GM19035 (cell line): ENCODE data around the gene NYAP2.

Source experiments
- ATAC-seq: cut with Tn5 transposase; IDR thresholded peaks from one replicate; pipeline ENCODE4 v1.9.1; 2021; ENCODE audit not compliant: unreplicated experiment

The NYAP2 gene

DNA sequence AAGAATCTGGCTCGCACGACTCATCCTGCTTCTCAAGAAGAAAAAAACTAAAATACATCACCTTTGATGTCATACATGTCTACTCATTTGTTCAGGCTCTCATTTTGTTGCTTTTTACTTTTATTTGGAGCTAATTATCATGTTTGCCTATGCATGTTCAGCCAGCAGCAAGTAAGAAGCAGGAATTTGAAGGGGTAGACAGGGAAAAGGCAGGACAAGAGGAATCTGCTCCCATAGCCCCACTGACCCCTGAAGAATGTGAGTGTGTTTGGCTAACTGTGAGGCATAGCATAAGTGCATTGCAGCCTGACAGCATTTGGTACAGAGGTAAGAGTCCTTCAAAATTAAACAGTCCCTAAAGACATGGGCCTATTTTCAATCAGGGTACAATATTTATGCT lies 72.7 kb downstream of the NYAP2 start:
- no peak for ATAC-seq

DNA sequence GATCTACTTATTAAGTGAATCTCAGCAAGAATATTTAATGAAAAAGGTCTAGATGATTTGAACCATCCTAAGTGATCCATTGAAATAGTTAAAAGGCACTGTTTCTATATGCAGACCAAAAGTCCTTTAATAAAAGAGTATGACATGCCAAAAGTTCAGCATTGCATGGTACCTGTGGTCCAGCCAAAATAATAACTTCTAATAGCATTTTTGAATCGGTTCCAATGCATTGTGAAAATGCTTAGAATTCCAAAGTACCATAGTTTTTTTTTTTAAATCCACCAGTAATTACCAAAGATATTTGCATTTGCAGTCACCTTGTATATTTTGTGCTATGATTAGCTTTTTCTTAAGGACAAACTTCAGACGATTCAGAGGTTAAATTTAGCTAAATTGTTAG lies 79.9 kb downstream of the NYAP2 start:
- no peak for ATAC-seq

DNA sequence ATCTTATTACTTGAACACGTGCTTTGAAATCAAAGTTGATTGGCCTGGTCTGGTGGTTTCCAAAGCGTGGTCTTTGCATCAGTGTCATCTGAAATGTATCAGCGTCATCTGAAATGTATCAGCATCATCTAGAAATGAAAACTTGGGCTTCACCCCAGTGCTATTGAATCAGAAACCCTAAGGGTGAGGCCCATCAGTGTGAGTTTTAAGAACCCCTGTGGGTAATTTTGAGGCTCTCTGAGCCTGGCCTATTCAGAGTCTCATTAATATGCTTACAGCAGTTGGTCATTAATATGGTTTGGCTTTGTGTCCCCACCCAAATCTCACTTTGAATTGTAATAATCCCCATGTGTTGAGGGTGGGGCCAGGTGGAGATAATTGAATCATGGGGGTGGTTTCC lies 85.2 kb downstream of the NYAP2 start:
- ATAC-seq: no peak

DNA sequence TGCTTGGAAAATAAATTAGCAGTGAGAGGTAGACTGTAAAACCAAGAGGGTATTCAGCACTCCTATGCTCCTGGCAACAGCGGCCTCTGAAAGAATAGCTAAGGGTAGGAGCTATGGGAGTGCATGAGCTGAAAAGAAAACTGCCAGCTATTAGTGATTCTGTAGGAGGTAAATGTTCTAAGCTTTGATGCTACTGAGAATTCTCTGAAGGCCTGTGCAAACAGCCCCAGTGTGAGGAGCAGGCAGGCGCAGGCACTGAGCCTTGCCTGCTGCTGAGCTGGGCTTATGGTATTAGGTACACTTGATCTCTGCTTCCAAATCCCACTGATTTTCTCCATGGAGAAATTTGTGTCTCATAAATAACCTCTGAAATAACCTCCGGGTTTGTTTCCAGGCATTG lies 86.7 kb downstream of the NYAP2 start:
- no peak for ATAC-seq

DNA sequence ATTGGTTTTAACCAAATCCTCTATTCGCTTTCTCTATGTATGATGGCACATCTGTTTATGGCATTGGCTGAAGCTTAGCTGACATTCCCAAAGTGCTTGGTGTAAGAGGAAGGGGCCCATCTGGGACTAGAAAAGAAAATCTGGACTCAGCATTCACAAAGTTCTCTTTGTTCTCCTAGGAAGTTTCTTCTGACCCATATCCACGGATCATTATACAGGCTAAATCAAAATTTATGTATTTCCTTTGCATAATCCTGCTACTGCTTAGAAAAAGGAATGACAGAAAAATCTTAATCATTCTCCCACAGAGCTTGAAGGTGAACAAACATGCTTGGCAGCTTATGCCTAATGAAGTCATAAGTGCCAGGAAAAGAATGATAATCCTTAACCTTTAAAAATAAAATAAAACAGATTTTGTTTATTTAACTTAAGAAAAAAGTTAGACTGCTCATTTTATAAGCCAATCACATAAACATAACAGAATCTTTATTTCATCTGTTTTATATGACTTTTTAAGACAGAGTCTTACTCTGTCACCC lies 88.4 kb downstream of the NYAP2 start:
- no peak for ATAC-seq

DNA sequence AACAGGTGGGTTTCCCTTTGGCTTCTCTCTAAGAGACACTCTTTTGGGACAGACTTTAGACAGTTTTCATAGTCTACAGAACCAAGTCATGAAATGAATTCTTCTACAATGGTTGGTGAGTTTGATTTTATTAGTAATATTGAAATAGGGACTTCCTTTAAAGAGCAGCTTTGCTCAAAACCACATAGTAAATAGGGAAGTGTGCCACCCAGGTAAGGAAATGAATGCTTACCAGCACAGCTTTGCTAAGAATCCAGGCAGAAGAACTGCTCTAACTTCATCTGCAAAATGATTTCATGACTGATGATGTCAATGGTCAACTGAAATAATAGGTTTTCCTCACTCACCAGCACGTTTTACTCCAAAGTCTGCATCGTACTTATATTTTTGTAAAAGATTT lies 89.2 kb downstream of the NYAP2 start:
- ATAC-seq: no peak

DNA sequence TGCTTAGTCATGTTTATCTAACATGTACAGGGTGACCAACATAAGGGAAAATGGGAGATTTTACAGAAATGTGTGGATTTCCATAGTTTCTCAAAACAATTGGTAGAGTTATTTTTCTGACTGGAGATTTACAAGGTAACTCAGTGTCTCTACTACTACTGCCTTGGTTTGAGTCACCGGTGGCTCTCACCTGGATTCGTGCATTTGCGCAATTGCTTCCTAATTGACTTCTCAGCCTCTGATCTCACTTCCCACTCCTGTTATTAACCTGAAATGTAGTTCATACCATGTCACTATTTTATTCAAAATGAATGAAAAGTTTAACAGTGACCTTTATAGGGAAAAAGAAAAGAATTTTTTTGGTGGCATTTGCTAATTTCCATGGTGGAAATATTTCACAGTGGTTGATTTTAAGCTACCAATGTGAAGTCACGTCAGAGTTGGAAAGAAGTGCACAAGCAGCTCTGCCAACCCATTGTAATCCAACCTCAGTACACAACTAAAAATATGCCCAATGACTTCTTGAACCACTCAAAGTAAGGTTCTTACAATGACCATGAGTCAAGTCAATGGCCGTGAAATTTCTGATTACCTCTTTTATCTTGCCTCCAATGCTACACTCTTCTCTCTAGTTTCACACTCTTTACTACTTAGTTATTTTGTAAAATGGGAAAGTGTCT lies 94.0 kb downstream of the NYAP2 start:
- no peak for ATAC-seq

DNA sequence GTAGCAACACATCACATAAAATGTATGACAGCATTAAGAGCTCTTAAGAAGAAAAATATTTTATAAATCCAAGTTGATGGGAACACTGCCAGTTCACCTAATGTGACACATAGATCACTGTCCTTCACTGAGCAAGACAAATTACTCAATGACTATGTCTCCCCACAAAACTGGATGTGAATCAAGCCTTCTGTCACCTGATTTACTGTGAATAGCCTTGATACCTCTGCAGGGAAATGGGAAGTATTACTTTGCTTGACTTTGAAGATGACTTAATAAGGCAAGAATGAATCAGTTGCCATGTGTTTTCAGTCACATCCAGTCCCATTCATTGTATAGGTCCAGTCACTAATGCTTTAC lies 94.6 kb downstream of the NYAP2 start:
- ATAC-seq: no peak

DNA sequence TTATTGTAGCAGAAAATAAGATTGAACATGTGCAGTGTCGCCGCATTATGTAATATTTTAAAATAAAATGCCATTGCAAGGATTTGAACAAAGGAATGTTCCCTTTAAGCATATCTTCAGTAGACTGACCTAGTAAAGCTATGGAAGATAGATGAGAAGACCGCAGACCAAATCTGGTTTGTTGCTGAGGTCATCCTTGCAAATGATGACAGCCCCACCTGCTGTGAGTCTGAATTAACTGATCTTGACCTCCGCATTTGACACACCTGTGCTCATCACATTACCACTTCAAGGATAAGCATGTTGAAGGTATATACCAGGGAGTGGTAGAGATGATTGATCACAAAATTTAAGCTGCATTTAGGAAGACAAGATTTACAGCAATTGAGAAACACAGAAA lies 96.2 kb downstream of the NYAP2 start:
- ATAC-seq: no peak

DNA sequence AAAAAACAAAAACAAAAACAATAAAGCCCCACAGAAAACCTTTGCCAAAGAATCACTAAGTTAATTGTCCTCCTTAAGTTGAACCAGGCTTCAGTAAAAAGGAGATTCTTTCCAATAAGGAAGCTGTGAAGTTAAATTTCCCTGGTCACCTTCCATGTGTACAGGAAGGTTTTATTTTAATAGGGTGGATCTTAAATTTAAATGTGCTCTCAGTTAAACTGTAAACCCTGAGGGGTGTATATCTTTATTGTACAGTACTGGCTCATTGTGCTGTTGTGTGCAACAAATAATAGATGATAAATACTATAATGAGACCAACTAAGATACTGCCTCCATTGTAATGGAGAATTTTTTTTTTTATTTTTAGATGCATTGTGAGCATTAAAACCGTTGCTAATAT lies 97.1 kb downstream of the NYAP2 start:
- ATAC-seq: no peak

DNA sequence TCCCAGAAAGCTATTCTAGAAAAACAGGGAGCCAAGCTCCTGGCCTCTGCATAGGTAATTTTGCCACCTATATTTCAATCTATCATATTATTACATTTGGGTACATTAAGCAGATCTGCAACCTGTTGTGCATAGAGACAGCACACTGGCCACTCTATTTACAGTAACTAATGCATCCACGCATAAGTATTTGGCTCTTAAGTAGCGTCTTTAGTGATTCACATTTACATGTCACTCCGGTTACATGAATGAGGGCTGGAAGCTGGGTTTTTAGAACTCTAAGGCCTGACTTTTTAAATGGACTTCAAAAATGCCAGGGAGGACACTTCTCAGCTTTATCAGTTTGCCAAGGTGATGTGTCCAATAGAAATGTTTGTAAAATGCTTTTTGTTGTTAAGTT lies 97.7 kb downstream of the NYAP2 start:
- ATAC-seq: no peak

DNA sequence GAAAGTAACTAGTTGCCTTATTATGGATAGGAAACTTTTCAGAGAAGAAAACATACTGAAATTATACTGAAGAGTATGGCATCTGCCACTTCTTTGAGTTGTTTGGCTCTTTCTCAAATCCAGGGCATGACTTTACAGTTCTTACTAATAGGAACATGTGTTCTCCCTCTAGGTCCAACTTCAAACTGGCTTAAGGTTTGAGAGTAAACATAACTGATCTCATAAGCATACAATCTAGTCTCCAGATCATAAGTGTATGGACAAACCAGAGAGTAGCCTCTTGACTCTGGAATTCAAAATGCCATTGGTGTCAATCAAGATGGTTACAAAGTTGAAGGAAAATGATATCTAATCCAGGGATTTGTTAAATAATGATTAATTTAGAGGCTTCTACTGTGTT lies 101.5 kb downstream of the NYAP2 start:
- no peak for ATAC-seq

DNA sequence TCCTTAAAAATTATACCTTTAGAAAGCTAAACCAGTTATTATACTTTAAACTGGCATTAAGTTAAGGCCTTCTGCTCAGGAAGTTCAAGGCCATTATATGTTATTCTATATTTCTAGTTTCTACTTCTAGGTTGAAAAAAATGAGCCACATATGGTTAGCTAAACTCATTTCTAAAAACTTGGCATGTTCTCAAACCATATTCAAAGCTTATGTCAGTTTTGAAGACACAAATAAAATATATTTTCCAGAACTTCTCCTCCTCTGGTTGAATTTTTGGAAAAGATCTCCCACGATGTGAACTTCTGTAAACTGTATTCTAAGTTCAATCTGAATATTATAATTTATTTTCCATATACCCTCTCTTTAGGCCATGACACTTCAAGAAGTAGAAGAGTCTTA lies 103.5 kb downstream of the NYAP2 start:
- ATAC-seq: no peak

DNA sequence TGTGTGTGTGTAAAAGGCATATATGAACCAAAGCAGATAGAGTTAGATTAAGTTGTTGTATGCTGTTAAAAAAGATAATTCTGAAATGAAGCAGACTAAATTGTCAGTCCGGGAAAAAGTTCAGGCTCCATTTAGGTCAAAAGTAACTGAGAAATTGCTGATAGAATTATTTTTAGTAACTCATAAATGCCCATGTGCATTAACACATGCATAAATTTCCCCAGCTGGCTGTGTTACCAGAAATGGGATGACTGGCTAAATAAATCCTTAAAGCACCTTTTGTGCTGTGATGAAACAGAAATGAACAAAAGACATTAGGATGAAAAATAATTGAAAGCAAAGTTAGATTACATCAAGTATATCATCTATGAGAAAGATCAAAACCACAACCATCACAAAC lies 111.3 kb downstream of the NYAP2 start:
- no peak for ATAC-seq

DNA sequence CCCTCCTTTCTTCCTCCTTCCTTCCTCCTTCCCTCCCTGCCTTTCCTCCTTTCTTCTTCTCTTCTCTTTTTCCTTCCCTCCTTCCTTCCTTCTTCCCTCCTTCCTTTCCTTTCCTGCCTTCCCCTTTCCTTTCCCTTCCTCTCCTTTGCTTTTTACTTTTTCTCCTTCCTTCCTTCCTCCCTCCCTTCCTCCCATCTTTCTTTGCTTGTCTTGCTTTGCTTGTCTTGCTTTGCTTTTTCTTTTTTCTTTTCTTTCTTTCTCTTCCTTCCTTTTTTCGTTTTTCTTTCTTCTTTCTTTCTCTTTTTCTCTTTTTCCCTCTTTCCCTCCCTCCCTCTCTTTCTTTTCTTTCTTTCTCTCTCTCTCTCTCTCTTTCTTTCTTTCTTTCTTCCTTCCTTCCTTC lies 113.0 kb downstream of the NYAP2 start:
- no peak for ATAC-seq

DNA sequence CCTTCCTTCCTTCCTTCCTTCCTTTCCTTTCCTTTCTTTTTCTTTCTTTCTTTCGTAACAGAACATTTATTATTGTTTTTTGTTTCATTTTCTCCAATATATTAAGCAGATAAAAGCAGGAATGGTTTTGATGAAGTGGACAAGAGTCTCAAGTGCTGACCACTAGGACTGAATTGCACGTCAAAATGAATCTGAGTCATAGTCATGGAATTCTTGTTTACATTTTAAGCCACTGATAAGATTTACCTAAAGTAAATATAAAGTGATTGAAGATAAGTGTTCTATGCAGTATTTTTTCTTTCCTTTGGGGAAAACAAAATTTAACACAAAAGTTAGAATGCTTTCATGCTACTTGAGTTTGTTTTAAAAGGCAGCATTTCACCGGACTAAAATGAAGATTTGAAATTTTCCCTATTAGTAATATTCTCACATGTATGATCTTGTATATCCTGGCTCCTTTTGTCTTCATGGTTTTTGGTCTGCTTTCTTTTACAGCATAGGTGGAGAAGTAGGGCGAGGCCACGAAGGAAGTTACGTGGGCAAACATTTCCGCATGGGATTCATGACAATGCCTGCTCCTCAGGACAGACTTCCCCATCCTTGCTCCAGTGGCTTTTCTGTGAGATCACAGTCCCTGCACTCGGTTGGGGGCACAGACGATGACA lies 113.5 kb downstream of the NYAP2 start:
- ATAC-seq: no peak

DNA sequence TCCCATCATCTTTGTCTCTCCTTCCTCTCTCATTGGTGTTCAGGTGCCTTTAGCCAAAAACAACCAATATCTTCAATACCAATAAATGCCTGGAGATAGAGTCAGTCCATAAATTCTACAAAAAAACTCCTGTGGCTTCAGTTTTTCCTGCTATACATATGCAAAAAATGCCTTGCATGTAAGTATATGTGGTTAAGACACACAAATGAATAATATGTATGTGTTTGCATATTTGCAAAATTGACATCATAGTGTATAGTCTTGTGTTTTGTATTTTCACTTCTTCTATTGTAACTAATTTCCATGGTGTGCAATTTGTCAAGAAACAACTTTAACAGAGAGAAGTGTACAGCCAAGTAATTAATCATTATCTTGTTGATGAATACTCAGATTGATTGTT lies 115.5 kb downstream of the NYAP2 start:
- no peak for ATAC-seq

DNA sequence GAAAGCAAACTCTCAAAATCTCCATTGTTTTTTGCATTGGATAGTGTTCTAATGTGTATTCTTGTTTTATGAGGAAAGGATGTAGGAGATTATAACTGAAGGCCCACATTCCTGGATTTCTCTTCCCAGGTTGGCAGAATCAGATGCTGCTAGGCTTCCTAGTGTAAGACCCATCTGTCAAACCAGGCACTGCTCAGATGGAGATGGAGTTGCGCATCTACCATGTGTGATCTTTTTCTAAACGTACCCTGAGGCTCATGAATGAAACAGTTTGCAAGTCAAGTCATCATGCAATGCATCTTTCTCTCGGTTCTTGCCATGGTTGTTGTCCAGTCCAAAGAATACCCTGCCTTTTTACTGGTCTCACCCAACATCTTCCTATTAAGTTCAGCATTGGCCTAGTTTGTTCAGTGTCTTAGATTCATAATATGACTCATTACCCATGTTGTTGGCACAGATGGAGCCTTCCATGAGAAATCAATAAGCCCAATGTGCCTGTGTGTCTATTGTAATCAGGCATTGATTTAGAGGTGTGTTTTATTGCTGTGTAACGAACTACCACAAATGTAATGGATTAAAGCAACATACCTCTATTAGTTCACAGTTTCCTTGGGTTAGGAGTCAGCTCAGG lies 127.4 kb downstream of the NYAP2 start:
- ATAC-seq: no peak

DNA sequence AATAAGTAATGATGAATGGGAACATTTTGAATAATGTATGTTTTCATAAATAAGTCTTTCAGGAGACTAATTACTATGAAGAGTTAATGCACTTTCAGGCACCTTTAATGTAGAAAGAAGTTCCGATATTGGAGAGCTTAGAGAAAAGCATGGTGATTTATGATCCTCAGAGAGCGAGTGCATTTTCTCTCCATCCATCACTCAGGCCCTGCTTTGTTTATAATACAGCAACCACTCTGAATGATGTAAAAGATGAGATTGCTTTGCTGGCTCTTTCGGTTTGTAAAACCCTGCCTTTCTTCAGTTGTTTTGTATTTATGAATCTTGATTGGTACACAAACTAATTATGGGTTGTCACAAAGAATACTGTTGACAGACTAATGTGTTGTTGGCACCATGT lies 132.0 kb downstream of the NYAP2 start:
- ATAC-seq: no peak

DNA sequence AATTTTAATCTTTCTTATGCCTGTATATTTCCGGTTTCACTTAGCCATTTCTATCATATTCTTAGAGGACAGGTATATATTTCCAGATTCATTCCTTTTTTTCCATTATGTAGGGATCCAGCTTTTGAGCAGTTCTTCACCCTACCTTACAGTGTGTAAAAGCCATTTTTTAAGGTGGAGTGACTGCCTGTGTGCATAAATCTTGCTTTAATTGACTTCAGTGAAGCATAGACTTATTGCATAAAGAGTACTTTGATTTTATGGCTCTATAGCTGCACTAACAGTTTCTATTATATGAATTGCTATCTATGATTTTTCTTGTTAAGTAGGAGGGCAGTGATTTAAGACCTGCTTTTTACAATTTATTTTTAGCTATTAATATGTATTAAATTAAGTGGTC lies 132.6 kb downstream of the NYAP2 start:
- ATAC-seq: no peak

DNA sequence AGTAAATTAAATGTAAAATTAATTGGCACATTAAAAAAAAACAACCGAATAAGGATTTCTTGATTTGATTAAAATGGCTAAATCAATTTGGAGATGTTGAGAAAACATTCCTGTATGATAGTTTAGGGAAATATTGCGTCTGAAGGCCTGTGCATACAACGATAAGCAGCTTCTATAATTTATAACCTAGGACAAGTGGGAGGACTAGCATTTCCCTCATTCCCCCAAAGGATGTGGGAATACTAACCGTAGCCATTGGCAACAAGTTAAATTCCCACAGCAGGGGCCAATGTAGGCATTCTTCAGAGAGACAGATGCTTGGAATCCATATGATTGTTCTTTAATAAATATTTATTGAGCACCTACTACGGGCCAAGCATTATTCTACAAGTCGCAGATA lies 134.5 kb downstream of the NYAP2 start:
- ATAC-seq: no peak

DNA sequence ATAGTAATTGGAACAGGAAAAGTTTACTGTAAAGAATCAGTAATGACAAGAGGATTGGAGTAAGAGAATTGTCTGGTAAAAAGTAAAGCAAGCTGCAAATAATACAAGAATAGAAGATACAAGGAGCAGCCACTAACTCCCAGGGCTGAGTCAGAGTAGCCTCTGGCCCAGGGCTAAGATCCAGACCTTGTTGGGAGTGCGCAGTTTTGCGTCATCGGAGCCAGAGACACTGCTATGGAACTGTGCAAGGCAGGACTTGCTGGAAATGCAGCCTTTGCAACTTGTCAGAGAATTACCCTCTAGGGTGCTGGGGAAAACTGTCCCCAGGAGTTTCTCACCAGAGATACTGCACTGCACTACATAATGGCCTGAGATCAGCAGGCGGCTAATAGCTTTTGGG lies 135.2 kb downstream of the NYAP2 start:
- ATAC-seq: no peak
